Measurements from ENCODE around the gene ZDHHC11. TPM values are rescaled to one million over a fixed set of nuclear protein-coding genes. Genes with fewer than 3 reads are reported as not detected.
"Not testable (repeated sequence)": the region's sequence is repeated elsewhere in the genome, so short reads cannot be mapped to it uniquely, and the experiment has no call there.

ZDHHC11 gene
- total RNA-seq, 1 experiment from 2014 or later: 0.56 TPM

GRCh38 chr5:841531-842401, 9.0 kb downstream of the ZDHHC11 start:
- DNase-seq, H3K36me3 ChIP-seq: not testable (repeated sequence)

GRCh38 chr5:840974-841435, 9.8 kb downstream of the ZDHHC11 start:
- H3K4me3 ChIP-seq, H3K9me3 ChIP-seq, H3K36me3 ChIP-seq, H3K27me3 ChIP-seq, DNase-seq: not testable (repeated sequence)

More at GRCh38 chr5:841531-842401, 9.0 kb downstream of the ZDHHC11 start:
- not testable (repeated sequence) for H3K9me3 ChIP-seq, H3K27me3 ChIP-seq, H3K4me3 ChIP-seq

- H3K27me3 ChIP-seq, H3K9me3 ChIP-seq, H3K36me3 ChIP-seq, H3K4me3 ChIP-seq, DNase-seq: not testable (repeated sequence)
These were observed 10.4 kb downstream of the ZDHHC11 start for GRCh38 chr5:840118-840973.

- H3K4me3 ChIP-seq, DNase-seq, H3K9me3 ChIP-seq: not testable (repeated sequence)
These were observed 12.3 kb downstream of the ZDHHC11 start for GRCh38 chr5:838431-838851.

GRCh38 chr5:837621-838121, 13.1 kb downstream of the ZDHHC11 start:
- H3K4me3 ChIP-seq, H3K27me3 ChIP-seq, H3K36me3 ChIP-seq, DNase-seq, H3K9me3 ChIP-seq: not testable (repeated sequence)

More at GRCh38 chr5:838431-838851, 12.3 kb downstream of the ZDHHC11 start:
- H3K27me3 ChIP-seq, H3K36me3 ChIP-seq: not testable (repeated sequence)

- H3K36me3 ChIP-seq, DNase-seq, H3K27me3 ChIP-seq, H3K4me3 ChIP-seq, H3K9me3 ChIP-seq: not testable (repeated sequence)
These were observed 14.7 kb downstream of the ZDHHC11 start for GRCh38 chr5:835933-836612.

- H3K36me3 ChIP-seq, H3K27me3 ChIP-seq, H3K9me3 ChIP-seq, DNase-seq, H3K4me3 ChIP-seq: not testable (repeated sequence)
These were observed 16.8 kb downstream of the ZDHHC11 start for GRCh38 chr5:834013-834412.

- DNase-seq, H3K4me3 ChIP-seq, H3K27me3 ChIP-seq, H3K36me3 ChIP-seq, H3K9me3 ChIP-seq: not testable (repeated sequence)
These were observed 22.6 kb downstream of the ZDHHC11 start for GRCh38 chr5:828194-828593.

- not testable (repeated sequence) for DNase-seq, H3K27me3 ChIP-seq, H3K4me3 ChIP-seq, H3K9me3 ChIP-seq, H3K36me3 ChIP-seq
These were observed 25.2 kb downstream of the ZDHHC11 start for GRCh38 chr5:825544-825943.

GRCh38 chr5:821504-821903, 29.3 kb downstream of the ZDHHC11 start:
- DNase-seq: no peak
- H3K4me3 ChIP-seq: no peak overlapping the region

GRCh38 chr5:820245-820644, 30.5 kb downstream of the ZDHHC11 start:
- no peak overlapping the region for H3K4me3 ChIP-seq
- no peak for DNase-seq
- no peaks in the 10 kb centered on the region for H3K9me3 ChIP-seq
- H3K36me3 ChIP-seq: no peaks in the 10 kb centered on the region
- H3K27me3 ChIP-seq: no peaks in the 10 kb centered on the region

More at GRCh38 chr5:821504-821903, 29.3 kb downstream of the ZDHHC11 start:
- Histone ChIP-seq H3K36me3 (no peaks in the 10 kb centered on the region), H3K27me3 (no peaks in the 10 kb centered on the region), H3K9me3 (no peaks in the 10 kb centered on the region)

- Histone ChIP-seq H3K36me3 (no peaks in the 10 kb centered on the region), H3K9me3 (no peaks in the 10 kb centered on the region), H3K4me3 (no peak overlapping the region), H3K27me3 (no peaks in the 10 kb centered on the region)
- DNase-seq: no peak
These were observed 31.7 kb downstream of the ZDHHC11 start for GRCh38 chr5:819078-819477.

GRCh38 chr5:816176-816575, 34.6 kb downstream of the ZDHHC11 start:
- H3K36me3 ChIP-seq: no peaks in the 10 kb centered on the region
- no peak overlapping the region for H3K4me3 ChIP-seq
- DNase-seq: no peak
- H3K27me3 ChIP-seq: no peaks in the 10 kb centered on the region
- no peaks in the 10 kb centered on the region for H3K9me3 ChIP-seq

- no peaks in the 10 kb centered on the region for H3K36me3 ChIP-seq
- DNase-seq: no peak
- H3K27me3 ChIP-seq: no peaks in the 10 kb centered on the region
- H3K4me3 ChIP-seq: no peak overlapping the region
- no peaks in the 10 kb centered on the region for H3K9me3 ChIP-seq
These were observed 35.3 kb downstream of the ZDHHC11 start for GRCh38 chr5:815449-815848.

- not testable (repeated sequence) for DNase-seq, H3K27me3 ChIP-seq, H3K9me3 ChIP-seq, H3K4me3 ChIP-seq, H3K36me3 ChIP-seq
These were observed 37.2 kb downstream of the ZDHHC11 start for GRCh38 chr5:813575-813974.

- not testable (repeated sequence) for H3K9me3 ChIP-seq, DNase-seq, H3K36me3 ChIP-seq, H3K4me3 ChIP-seq, H3K27me3 ChIP-seq
These were observed 39.4 kb downstream of the ZDHHC11 start for GRCh38 chr5:811384-811783.

All from MG63 (cell line).